Measurements from ENCODE around the gene UHMK1.

Gene UHMK1

DNA sequence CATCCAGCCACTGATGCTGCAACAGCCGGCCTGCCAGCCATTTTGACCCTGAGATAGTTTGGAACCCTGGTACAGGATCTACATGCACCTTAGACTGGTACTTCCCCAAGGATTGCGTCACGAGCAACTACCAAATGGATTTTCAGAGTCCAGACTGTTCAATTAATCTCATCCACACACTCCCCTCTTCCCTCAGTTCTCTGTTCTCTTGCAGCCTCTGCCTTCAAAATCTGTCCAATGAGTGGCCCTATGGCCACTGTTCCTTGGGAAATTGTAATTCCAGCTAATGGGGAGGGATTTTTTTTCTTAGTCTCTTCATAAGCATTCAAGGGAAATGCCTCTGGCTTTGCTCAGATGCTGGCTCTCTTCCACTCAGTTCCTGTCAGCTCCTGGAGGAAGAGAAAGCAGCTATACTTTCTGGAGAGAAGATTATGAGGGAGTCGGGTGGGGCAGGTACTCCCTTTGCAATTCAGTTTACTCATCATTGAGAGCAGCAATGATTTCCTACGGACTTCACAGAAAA lies 44.1 kb downstream of the UHMK1 start:
- H3K79me2 ChIP-seq (ENCODE audit: control insufficient read depth, low read length) = no peaks in the 10 kb centered on the region
- H3K9me2 ChIP-seq (replicated peaks; ENCODE audit: control insufficient read depth, low read length) = no peaks in the 10 kb centered on the region
- no peak for TF ChIP-seq EZH2phosphoT487 (IDR thresholded peaks at IDR 0.05; ENCODE audit: borderline replicate concordance, low read length)
- TF ChIP-seq, protein P1, sequence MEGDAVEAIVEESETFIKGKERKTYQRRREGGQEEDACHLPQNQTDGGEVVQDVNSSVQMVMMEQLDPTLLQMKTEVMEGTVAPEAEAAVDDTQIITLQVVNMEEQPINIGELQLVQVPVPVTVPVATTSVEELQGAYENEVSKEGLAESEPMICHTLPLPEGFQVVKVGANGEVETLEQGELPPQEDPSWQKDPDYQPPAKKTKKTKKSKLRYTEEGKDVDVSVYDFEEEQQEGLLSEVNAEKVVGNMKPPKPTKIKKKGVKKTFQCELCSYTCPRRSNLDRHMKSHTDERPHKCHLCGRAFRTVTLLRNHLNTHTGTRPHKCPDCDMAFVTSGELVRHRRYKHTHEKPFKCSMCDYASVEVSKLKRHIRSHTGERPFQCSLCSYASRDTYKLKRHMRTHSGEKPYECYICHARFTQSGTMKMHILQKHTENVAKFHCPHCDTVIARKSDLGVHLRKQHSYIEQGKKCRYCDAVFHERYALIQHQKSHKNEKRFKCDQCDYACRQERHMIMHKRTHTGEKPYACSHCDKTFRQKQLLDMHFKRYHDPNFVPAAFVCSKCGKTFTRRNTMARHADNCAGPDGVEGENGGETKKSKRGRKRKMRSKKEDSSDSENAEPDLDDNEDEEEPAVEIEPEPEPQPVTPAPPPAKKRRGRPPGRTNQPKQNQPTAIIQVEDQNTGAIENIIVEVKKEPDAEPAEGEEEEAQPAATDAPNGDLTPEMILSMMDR (IDR thresholded peaks at IDR 0.05; ENCODE audit: low read depth, low read length, poor library complexity, severe bottlenecking) = no peak
- H3K4me3 ChIP-seq (ENCODE audit: low read length) = no peak overlapping the region
- H4K20me1 ChIP-seq (ENCODE audit: control insufficient read depth, insufficient read depth, low read depth, low read length) = no peaks in the 10 kb centered on the region
- H3K36me3 ChIP-seq (ENCODE audit: control insufficient read depth, low read length) = no peaks in the 10 kb centered on the region
- no peaks in the 10 kb centered on the region for H3K9me3 ChIP-seq (ENCODE audit: control insufficient read depth, insufficient read depth, low read length)
- no peak overlapping the region for H3K27ac ChIP-seq (ENCODE audit: low read depth, low read length)
- no peaks in the 10 kb centered on the region for H3K4me1 ChIP-seq (ENCODE audit: control insufficient read depth, low read length)
- H3K4me2 ChIP-seq (ENCODE audit: low read length) = no peak overlapping the region
- H3F3A ChIP-seq (ENCODE audit: control insufficient read depth, insufficient read depth) = no peaks in the 10 kb centered on the region
- no peaks in the 10 kb centered on the region for H3K27me3 ChIP-seq (ENCODE audit: control insufficient read depth, low read length)

DNA sequence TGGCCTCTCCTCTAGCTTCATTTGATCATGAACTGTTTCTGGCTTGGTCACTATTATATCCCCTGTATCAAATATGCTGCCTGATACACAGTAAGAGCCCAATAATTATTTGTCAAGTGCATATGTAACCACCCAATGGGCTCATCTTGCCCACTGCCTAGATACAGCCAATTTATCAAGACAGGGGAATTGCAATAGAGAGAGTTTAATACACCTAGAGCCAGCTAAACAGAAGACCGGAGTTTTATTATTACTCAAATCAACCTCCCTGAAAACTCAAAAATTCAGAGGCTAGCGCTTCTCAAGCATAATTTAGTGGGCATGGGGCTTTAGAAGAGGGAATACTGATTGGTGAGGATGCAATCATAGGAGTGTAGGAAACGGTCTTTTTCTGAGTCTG lies 45.6 kb downstream of the UHMK1 start:
- Histone ChIP-seq H3K9me2 (replicated peaks; ENCODE audit: control insufficient read depth, low read length) (no peaks in the 10 kb centered on the region), H3K27me3 (ENCODE audit: control insufficient read depth, low read length) (no peaks in the 10 kb centered on the region), H3K27ac (ENCODE audit: low read depth, low read length) (no peak overlapping the region), H3F3A (ENCODE audit: control insufficient read depth, insufficient read depth) (no peaks in the 10 kb centered on the region), H3K4me3 (ENCODE audit: low read length) (no peak overlapping the region), H3K4me2 (ENCODE audit: low read length) (no peak overlapping the region), H3K9me3 (ENCODE audit: control insufficient read depth, insufficient read depth, low read length) (no peaks in the 10 kb centered on the region), H3K4me1 (ENCODE audit: control insufficient read depth, low read length) (no peaks in the 10 kb centered on the region), H3K79me2 (ENCODE audit: control insufficient read depth, low read length) (no peaks in the 10 kb centered on the region), H3K36me3 (ENCODE audit: control insufficient read depth, low read length) (no peaks in the 10 kb centered on the region), H4K20me1 (ENCODE audit: control insufficient read depth, insufficient read depth, low read depth, low read length) (no peaks in the 10 kb centered on the region)
- TF ChIP-seq, protein P1 (IDR thresholded peaks at IDR 0.05; ENCODE audit: low read depth, low read length, poor library complexity, severe bottlenecking) = no peak
- no peak for TF ChIP-seq EZH2phosphoT487 (IDR thresholded peaks at IDR 0.05; ENCODE audit: borderline replicate concordance, low read length)

DNA sequence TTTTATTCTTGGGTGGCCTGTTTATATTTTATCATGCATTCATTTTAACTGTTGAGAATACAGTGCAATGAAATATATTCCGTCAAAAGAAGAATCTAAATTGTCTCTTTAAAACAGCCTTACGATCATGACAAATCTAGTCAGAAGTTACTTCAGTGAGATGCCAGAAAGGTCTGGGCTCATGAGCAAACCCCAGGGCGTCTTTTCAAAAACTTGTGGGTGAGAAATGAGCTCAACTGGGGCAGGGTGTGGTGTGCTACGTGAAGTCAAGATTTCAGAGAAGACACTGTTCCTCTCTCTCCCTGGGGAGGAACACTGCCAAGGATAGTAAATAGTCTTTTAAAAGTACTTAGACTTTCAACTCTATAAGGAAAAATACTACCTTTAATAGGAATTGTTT lies 50.6 kb downstream of the UHMK1 start:
- Histone ChIP-seq H4K20me1 (ENCODE audit: control insufficient read depth, insufficient read depth, low read depth, low read length) (no peaks in the 10 kb centered on the region), H3K4me3 (ENCODE audit: low read length) (no peak overlapping the region), H3K27me3 (ENCODE audit: control insufficient read depth, low read length) (no peaks in the 10 kb centered on the region), H3K79me2 (ENCODE audit: control insufficient read depth, low read length) (no peaks in the 10 kb centered on the region), H3K9me3 (ENCODE audit: control insufficient read depth, insufficient read depth, low read length) (no peaks in the 10 kb centered on the region), H3K4me1 (ENCODE audit: control insufficient read depth, low read length) (no peaks in the 10 kb centered on the region), H3K27ac (ENCODE audit: low read depth, low read length) (no peak overlapping the region), H3K4me2 (ENCODE audit: low read length) (no peak overlapping the region), H3K9me2 (replicated peaks; ENCODE audit: control insufficient read depth, low read length) (no peaks in the 10 kb centered on the region), H3K36me3 (ENCODE audit: control insufficient read depth, low read length) (no peaks in the 10 kb centered on the region), H3F3A (ENCODE audit: control insufficient read depth, insufficient read depth) (no peaks in the 10 kb centered on the region)
- no peak for TF ChIP-seq EZH2phosphoT487 (IDR thresholded peaks at IDR 0.05; ENCODE audit: borderline replicate concordance, low read length)
- TF ChIP-seq, protein P1 (IDR thresholded peaks at IDR 0.05; ENCODE audit: low read depth, low read length, poor library complexity, severe bottlenecking) = no peak

Data from DOHH2 (cell line).